NCI-H524 (cell line): Measurements from ENCODE around the gene FLT3LG.
"Not testable (repeated sequence)": the region's sequence is repeated elsewhere in the genome, so short reads cannot be mapped to it uniquely, and the experiment has no call there.

Experiments used
- DNase-seq, 2 experiments: peaks; one replicate each; lab custom pipeline; 2025; lab: John Stamatoyannopoulos, UW

Gene FLT3LG

GRCh38 chr19:49461656-49462055 is 12.4 kb upstream of the FLT3LG start:
- DNase-seq: no peak

GRCh38 chr19:49462492-49462891 is 11.5 kb upstream of the FLT3LG start:
- no peak for DNase-seq

DNA sequence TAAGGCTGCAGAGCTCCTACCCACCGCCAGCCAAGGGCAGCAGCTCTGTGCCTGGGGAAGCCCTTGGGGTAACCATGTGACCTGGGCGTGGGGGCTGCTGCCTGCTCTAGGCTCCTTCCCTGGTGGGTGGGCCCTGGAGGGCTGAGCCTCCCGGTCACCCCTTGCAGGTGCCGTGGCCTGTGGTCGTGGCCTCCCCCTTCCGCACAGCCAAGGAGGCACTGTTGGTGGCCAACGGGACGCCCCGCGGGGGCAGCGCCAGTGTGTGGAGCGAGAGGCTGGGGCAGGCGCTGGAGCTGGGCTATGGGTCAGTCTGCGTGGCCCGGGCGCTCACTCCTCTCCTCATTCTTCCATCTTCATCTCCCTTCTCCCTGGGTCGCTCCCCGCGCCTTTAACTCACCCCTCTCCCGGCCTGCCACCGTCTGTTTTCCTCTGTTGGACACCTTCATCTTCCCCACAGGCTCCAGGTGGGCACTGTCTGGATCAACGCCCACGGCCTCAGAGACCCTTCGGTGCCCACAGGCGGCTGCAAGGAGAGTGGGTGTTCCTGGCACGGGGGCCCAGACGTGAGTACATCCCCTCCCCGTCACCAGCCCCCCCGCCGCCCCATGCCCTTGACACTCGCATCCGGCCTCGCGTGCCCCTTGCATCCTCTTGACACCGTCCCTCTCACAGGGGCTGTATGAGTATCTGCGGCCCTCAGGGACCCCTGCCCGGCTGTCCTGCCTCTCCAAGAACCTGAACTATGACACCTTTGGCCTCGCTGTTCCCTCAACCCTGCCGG is 9.9 kb upstream of the FLT3LG start:
- DNase-seq: no peak

DNA sequence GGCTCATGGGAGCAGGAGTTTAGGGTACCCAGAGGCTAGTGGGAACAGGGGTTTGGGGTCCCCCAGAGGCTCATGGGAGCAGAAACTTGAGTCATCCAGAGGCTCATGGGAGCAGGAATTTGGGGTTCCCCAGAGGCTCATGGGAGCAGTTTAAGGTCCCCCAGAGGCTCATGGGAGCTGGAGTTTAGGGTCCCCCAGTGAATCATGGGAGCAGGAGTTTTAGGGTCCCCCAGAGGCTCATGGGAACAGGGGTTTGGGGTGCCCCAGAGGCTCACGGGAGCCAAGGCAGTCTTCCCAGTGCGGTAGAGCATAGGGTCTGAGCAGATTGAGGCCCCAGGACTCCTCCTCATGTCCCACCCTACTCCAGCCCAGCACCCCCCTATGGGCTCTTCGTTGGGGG is 8.6 kb upstream of the FLT3LG start:
- DNase-seq: no peak

DNA sequence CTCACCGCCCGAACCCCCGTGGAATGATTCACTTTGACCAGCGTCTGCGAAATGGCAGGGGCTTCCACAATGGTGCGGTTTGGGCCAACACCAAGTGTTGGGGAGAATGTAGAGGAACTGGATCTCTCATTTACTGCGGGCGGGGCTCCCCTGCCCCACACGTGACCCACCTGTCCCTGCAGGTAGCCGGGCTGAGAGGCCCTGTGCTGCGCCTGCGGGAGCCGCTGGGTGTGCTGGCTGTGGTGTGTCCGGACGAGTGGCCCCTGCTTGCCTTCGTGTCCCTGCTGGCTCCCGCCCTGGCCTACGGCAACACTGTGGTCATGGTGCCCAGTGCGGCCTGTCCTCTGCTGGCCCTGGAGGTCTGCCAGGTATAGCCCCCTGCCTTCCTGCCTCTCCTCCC is 5.8 kb upstream of the FLT3LG start:
- no peak for DNase-seq

DNA sequence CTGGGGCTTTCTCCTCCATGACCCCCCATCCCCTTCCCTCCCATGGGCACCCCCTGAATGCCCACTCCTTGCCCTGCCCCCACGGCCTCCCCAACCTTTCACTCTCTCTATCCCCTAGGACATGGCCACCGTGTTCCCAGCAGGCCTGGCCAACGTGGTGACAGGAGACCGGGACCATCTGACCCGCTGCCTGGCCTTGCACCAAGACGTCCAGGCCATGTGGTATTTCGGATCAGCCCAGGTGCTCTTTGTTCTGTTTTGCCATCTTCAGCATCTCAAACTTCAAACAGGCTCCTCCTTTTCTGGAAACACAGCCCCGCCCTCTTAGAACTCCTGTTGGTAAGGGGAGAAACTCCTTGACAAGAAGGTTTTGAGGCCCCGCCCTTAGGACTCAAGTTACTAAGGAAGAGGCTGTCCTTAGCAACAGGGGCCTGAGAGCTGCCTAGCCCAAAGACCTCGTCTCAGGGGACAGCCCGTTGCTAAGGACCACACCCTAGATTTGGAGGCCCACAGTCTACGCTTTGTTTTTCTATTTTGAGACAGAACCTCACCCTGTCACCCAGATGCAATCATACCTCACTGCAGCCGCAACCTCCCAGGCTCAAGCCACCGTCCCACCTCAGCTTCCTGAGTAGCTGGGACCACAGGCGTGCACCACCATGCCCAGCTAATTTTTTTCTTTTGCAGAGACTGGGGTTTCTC is 5.1 kb upstream of the FLT3LG start:
- DNase-seq: peak; percentile 75 to 90

GRCh38 chr19:49469828-49470614 is 4.0 kb upstream of the FLT3LG start:
- peak; percentile 90 to 97 for DNase-seq

GRCh38 chr19:49470615-49470978 is 3.4 kb upstream of the FLT3LG start:
- no peak for DNase-seq

GRCh38 chr19:49472936-49473335 is 1.1 kb upstream of the FLT3LG start:
- DNase-seq: no peak

- DNase-seq: not testable (repeated sequence)
Observed at GRCh38 chr19:49473501-49473867, 531 bp upstream of the FLT3LG start.

GRCh38 chr19:49474542-49474924 is 518 bp downstream of the FLT3LG start:
- no peak for DNase-seq

GRCh38 chr19:49475191-49475917 is 1.3 kb downstream of the FLT3LG start:
- no peak for DNase-seq

DNA sequence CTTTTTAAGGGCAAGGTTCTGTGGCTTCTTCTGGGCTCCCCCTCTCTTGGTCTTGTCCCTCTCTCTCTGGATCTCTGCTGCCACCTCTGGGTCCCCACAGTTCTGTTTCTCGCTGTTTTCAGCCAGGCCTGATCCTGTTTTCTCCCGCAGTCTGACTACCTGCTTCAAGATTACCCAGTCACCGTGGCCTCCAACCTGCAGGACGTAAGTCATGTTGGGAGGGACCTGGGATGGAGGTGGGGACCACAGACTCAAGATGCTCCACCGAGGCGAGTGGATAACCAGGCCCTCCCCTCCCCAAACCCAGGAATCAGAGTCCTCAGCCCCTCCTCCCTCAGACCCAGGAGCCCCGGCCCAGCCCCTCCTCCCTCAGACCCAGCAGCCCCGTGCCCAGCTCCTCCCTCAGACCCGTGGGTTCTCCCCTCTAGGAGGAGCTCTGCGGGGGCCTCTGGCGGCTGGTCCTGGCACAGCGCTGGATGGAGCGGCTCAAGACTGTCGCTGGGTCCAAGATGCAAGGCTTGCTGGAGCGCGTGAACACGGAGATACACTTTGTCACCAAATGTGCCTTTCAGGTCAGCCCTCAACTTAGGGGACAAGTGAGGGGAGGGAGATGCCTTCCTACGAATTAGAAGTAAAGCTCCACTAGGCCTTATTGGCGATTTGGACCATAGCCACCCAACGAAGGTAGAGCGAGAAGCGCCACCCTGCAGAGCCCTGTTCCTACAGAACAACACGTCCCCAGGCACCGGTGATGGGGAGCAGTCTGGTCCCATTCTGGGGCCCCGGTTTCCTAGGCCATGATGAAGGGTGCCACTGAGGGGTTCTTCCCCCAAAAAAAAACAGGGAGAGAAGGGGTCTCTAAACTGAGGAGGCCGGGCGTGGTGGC is 2.2 kb downstream of the FLT3LG start:
- peak; percentile 49 to 63 for DNase-seq

GRCh38 chr19:49479975-49480628 is 6.1 kb downstream of the FLT3LG start:
- no peak for DNase-seq

DNA sequence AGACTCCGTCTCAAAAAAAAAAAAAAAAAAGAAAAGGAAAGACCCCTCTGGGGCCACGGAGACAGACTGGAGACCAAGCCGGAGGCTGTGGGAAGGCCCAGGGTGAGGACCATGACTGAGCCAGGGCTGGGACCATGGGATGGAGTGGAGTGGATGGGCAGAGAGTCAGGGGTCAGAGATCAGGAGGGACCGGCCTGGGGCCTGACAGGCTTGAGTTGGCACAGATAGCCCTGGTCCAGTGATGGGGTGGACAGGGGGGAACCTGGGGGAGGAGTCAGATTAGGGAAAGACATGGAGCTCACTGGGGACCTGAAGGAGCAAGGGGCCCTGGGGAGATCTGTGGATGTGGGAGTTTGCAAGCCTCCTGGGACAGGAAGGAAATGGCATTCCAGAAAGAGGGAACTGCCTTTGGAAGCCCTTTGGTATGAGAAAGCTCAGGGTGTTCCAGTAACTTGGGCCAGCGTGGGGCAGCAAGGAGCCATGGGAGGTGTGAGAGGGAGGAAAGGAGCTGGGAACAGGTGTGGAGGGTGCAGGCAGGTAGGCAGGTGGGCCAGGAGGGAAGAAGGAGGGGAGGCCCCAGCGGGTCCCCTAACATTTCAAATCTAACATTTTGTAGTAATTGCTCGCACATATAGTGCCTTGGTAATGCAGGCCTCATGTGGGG is 7.1 kb downstream of the FLT3LG start:
- DNase-seq: no peak

GRCh38 chr19:49486232-49486631 is 12.2 kb downstream of the FLT3LG start:
- no peak for DNase-seq

DNA sequence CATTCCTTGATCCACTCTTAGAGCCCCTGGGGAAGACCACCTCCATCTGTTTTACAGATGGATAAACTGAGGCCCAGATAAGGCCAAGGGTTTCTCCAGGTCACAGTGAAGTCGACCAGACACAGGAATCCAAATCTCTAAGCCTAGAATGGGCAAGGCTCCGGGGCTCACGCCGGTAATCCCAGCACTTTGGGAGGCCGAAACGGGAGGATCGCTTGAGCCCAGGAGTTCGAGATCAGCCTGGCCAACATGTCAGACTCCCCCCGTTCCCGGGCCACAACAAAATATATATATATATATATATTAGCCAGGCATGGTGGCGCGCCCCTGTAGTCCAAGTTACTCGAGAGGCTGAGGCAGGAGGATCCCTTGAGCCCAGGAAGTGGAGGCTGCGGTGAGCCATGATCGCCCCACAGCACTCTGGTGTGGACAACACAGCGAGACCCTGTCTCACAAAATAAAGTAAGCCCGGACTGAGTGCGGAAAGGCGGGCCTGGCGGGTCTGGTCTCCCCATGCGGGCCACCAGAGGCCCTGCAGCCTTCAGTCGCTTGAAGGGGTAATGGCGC is 12.8 kb downstream of the FLT3LG start:
- no peak for DNase-seq

- peak; percentile 99 to 100 for DNase-seq
Observed at GRCh38 chr19:49487277-49488045, 13.4 kb downstream of the FLT3LG start, which contains the start of gene RPL13A. Gene RPL13A (plus strand): TSS chr19:49487608. CDS start chr19:49487630, 22 bp downstream.
